Measurements from ENCODE around the gene CCDC87. TPM values are rescaled to one million over a fixed set of nuclear protein-coding genes. Genes with fewer than 3 reads are reported as not detected.

The CCDC87 gene
- total RNA-seq, 1 experiment from 2014 or later, result 1.1 TPM

GRCh38 chr11:66625752-66626149 lies 32.9 kb upstream of the CCDC87 start:
- peaks cover 67% of the 10 kb centered on the region; the same call in 1 of the 2 replicates for H3K79me2 ChIP-seq (ENCODE audit: insufficient read depth, low read length)
- H2AFZ ChIP-seq (ENCODE audit: low read length), result no peak overlapping the region
- no CpG with 5 or more reads among the region's 9 CpGs for WGBS (ENCODE audit: extremely low coverage, insufficient read length, low lambda C conversion rate)
- H3K27ac ChIP-seq (ENCODE audit: insufficient read length, low read depth, low read length), result no peak overlapping the region
- H3K14ac ChIP-seq (ENCODE audit: insufficient read depth, low read length), result no peak overlapping the region
- H2AK5ac ChIP-seq (ENCODE audit: insufficient read length, low read length), result no peak overlapping the region
- H3K4me3 Mint-ChIP-seq, result no peak overlapping the region
- H3K9me3 ChIP-seq (ENCODE audit: control insufficient read depth, low read depth, low read length), result no peaks in the 10 kb centered on the region
- no peak for DNase-seq
- H3K56ac ChIP-seq (ENCODE audit: insufficient read length, low read depth, low read length), result no peak overlapping the region
- no peak overlapping the region for H2BK12ac ChIP-seq (ENCODE audit: insufficient read length, low read depth, low read length)
- H2BK5ac ChIP-seq (ENCODE audit: insufficient read length, low read length), result no peak overlapping the region
- H3K27ac Mint-ChIP-seq, result no peak overlapping the region
- no peak overlapping the region for H3K4ac ChIP-seq (ENCODE audit: low read depth, low read length)
- no peak overlapping the region for H4K91ac ChIP-seq (ENCODE audit: insufficient read length, low read depth, low read length)
- no peak overlapping the region for H2BK20ac ChIP-seq (ENCODE audit: low read depth, low read length, poor library complexity, severe bottlenecking)
- H3K4me2 ChIP-seq (ENCODE audit: insufficient read depth, insufficient read length, low read length), result no peak overlapping the region
- H3K36me3 Mint-ChIP-seq (ENCODE audit: insufficient read depth in 1 of 3, low read depth in 3 of 3), result peaks cover 67 to 95% (median 91%) of the 10 kb centered on the region in 3 experiments
- H4K8ac ChIP-seq (replicated peaks; ENCODE audit: insufficient read length, low read depth, low read length), result no peak overlapping the region
- H3K4me1 Mint-ChIP-seq, result peaks cover 11 to 12% of the 10 kb centered on the region in 2 experiments
- TF ChIP-seq, protein P1, sequence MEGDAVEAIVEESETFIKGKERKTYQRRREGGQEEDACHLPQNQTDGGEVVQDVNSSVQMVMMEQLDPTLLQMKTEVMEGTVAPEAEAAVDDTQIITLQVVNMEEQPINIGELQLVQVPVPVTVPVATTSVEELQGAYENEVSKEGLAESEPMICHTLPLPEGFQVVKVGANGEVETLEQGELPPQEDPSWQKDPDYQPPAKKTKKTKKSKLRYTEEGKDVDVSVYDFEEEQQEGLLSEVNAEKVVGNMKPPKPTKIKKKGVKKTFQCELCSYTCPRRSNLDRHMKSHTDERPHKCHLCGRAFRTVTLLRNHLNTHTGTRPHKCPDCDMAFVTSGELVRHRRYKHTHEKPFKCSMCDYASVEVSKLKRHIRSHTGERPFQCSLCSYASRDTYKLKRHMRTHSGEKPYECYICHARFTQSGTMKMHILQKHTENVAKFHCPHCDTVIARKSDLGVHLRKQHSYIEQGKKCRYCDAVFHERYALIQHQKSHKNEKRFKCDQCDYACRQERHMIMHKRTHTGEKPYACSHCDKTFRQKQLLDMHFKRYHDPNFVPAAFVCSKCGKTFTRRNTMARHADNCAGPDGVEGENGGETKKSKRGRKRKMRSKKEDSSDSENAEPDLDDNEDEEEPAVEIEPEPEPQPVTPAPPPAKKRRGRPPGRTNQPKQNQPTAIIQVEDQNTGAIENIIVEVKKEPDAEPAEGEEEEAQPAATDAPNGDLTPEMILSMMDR (conservative IDR thresholded peaks at IDR 0.05), result no peak
- H3K9me3 Mint-ChIP-seq, result no peaks in the 10 kb centered on the region; a peak in 1 of 5 replicates
- H4K20me1 ChIP-seq (ENCODE audit: control insufficient read depth, insufficient read depth, insufficient read length), result peaks cover 4% of the 10 kb centered on the region
- H3K23ac ChIP-seq (ENCODE audit: insufficient read length, low read depth, low read length), result no peak overlapping the region
- H3K23me2 ChIP-seq (ENCODE audit: insufficient read length, low read depth, low read length, poor library complexity, severe bottlenecking), result no peaks in the 10 kb centered on the region
- H2BK15ac ChIP-seq (ENCODE audit: low read depth, low read length), result no peak overlapping the region
- H2BK120ac ChIP-seq (ENCODE audit: low read depth, low read length, poor library complexity, severe bottlenecking), result no peak overlapping the region
- H3K4me1 ChIP-seq (ENCODE audit: insufficient read depth, low read length), result no peaks in the 10 kb centered on the region
- no peaks in the 10 kb centered on the region for H3K27me3 Mint-ChIP-seq (ENCODE audit: low read depth)
- no peaks in the 10 kb centered on the region for H3K27me3 ChIP-seq (ENCODE audit: insufficient read depth, low read length)
- H3K79me1 ChIP-seq (ENCODE audit: insufficient read depth, low read depth, low read length, poor library complexity, severe bottlenecking), result peaks cover 12% of the 10 kb centered on the region
- no peak overlapping the region for H3T11ph ChIP-seq (ENCODE audit: low read length)
- H3K18ac ChIP-seq (ENCODE audit: insufficient read length, low read depth, low read length), result no peak overlapping the region
- H3K9ac ChIP-seq (ENCODE audit: extremely low read depth, insufficient read length, low read length), result no peak overlapping the region
- H4K5ac ChIP-seq (ENCODE audit: insufficient read length, low read depth, low read length), result no peak overlapping the region

All from H9 (cell line).